ENCODE data around the gene MCOLN1. TPM values are rescaled to one million over a fixed set of nuclear protein-coding genes. Genes with fewer than 3 reads are reported as not detected.

MCOLN1 gene
- total RNA-seq, 2 experiments from 2014 or later: 7.9 to 9.2 TPM

DNA sequence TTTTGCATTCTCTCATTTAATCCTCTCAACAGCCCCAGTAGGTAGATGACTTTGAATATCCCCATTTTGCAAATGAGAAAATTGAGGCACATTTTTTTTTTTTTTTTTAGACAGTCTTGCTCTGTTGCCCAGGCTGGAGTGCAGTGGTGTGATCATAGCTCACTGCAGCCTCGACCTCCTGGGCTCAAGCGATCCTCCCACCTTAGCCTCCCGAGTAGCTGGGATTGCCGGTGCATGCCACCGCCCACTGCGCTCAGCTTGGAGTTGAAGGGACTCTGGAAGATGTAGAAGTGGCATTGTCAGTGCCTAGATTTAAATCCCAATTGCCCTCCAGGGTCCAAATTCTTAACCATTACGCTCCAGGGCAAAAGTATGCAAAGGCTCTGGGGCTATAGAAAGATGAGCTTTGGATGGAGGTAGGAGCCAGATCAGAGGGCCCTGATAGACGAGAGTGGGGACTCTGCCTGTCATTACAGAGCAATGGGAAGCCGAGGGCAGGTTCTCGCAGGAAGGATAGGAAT lies 813 bp upstream of the MCOLN1 start:
- no peak for TF ChIP-seq CTCF (IDR thresholded peaks at IDR 0.05)
- Mint-ChIP-seq H3K36me3 (ENCODE audit: low read depth) (no peaks in the 10 kb centered on the region), H3K9me3 (no peaks in the 10 kb centered on the region), H3K4me1 (ENCODE audit: low read depth) (peaks cover 8% of the 10 kb centered on the region), H3K27me3 (no peaks in the 10 kb centered on the region), H3K4me3 (peak overlapping the region; percentile 72), H3K27ac (peak overlapping the region; percentile 77)
- DNase-seq (no peak), ATAC-seq (no peak)
- intact Hi-C loops (cut with micrococcal nuclease): no loop called here
- CTCF ChIA-PET: interaction anchor here (3.5 kb wide), 1 partner anchor 47 kb away, joined by 16 read pairs; no protein-coding TSS in a partner anchor
- POLR2A ChIA-PET: interaction anchor here (0.9 to 3.7 kb wide), 7 partner anchors 9 to 106 kb away, joined by 3 to 44 read pairs (median 3); partner anchors contain the start of gene PNPLA6

DNA sequence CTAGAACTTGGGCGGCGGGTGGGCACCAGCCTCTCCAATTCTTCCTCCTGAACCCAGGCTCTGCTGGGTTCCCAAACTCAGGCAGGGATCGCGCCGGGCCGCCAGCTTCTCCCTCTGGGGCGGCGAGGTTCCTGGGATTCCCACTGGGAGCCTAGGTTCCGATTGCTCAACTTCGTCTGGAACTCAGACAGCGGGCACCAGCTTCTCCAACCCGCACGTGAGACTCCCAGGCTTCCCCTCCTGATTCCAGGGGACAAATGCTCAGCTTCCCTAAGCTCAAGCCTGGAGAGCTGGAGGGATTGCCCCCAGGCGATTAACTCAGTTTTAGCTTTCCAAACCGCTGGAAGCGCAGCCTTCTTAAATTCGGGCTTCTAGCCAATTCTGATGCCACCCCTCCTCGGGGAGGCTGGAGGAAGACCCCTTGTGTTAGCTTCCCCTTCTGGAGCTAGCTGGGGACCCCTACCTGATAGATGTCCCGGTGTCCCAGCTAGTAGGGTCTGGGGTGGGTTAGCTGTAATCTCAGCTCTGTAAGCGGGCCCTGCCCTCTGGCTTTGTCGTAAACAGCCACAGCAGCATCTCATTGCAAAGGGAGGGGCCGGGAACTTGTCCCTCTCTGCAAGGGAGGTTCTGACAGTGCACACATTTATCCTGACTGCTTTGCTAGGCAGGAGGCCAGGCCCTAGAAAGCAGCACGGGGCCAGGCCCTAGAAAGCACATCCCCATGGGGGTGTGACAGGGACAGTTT lies 671 bp downstream of the MCOLN1 start:
- POLR2A ChIA-PET: interaction anchor here (1.0 to 3.7 kb wide), 5 partner anchors 11 to 104 kb away, joined by 3 to 44 read pairs (median 3); partner anchors contain the start of gene PNPLA6
- Mint-ChIP-seq H3K4me3 (peak overlapping the region; percentile 72), H3K27ac (no peak overlapping the region), H3K36me3 (ENCODE audit: low read depth) (no peaks in the 10 kb centered on the region), H3K9me3 (no peaks in the 10 kb centered on the region), H3K27me3 (no peaks in the 10 kb centered on the region), H3K4me1 (ENCODE audit: low read depth) (peaks cover 5% of the 10 kb centered on the region)
- DNase-seq: no peak
- ATAC-seq: no peak
- CTCF ChIA-PET: interaction anchor here (0.8 to 3.5 kb wide), 7 partner anchors 10 to 277 kb away, joined by 3 to 16 read pairs (median 4); partner anchors contain the start of gene PNPLA6
- TF ChIP-seq CTCF (IDR thresholded peaks at IDR 0.05): no peak
- intact Hi-C loops (cut with micrococcal nuclease): no loop called here

- H3K9me3 Mint-ChIP-seq: no peaks in the 10 kb centered on the region
- H3K27ac Mint-ChIP-seq: no peak overlapping the region
- no peak overlapping the region for H3K4me3 Mint-ChIP-seq
- peaks cover 2% of the 10 kb centered on the region for H3K36me3 Mint-ChIP-seq (ENCODE audit: low read depth)
- H3K4me1 Mint-ChIP-seq (ENCODE audit: low read depth): peaks cover 5% of the 10 kb centered on the region
- DNase-seq: no peak
- ChIA-PET POLR2A (interaction anchor here (1.4 to 3.7 kb wide), 3 partner anchors 9 to 36 kb away, joined by 4 to 44 read pairs (median 5); partner anchors contain the start of gene PNPLA6), CTCF (interaction anchor here (1.0 kb wide), 1 partner anchor 423 kb away, joined by 3 read pairs; no protein-coding TSS in a partner anchor)
- intact Hi-C loops (cut with micrococcal nuclease): no loop called here
- no peaks in the 10 kb centered on the region for H3K27me3 Mint-ChIP-seq
- ATAC-seq: no peak
- no peak for TF ChIP-seq CTCF (IDR thresholded peaks at IDR 0.05)
Measured at GRCh38 chr19:7524523-7524922, 2.1 kb downstream of the MCOLN1 start.

- peaks cover 3% of the 10 kb centered on the region for H3K36me3 Mint-ChIP-seq (ENCODE audit: low read depth)
- intact Hi-C loops (cut with micrococcal nuclease): no loop called here
- CTCF ChIA-PET: interaction anchor here (1.0 kb wide), 1 partner anchor 423 kb away, joined by 3 read pairs; no protein-coding TSS in a partner anchor
Measured at GRCh38 chr19:7524992-7525739, 2.7 kb downstream of the MCOLN1 start.

More at GRCh38 chr19:7524992-7525739, 2.7 kb downstream of the MCOLN1 start:
- POLR2A ChIA-PET: interaction anchor here (1.4 to 3.7 kb wide), 3 partner anchors 9 to 36 kb away, joined by 4 to 44 read pairs (median 5); partner anchors contain the start of gene PNPLA6
- no peak overlapping the region for H3K27ac Mint-ChIP-seq
- H3K4me3 Mint-ChIP-seq: no peak overlapping the region
- ATAC-seq: no peak
- H3K4me1 Mint-ChIP-seq (ENCODE audit: low read depth): peaks cover 5% of the 10 kb centered on the region
- TF ChIP-seq CTCF (IDR thresholded peaks at IDR 0.05): no peak
- no peak for DNase-seq
- H3K9me3 Mint-ChIP-seq: no peaks in the 10 kb centered on the region
- no peaks in the 10 kb centered on the region for H3K27me3 Mint-ChIP-seq

All from activated CD8-positive, alpha-beta T cell treated with anti-CD3 and anti-CD28 coated beads for 36 hours (primary cell).